ENCODE results near the gene NPHS1. TPM values are rescaled to one million over a fixed set of nuclear protein-coding genes. Genes with fewer than 3 reads are reported as not detected.

The NPHS1 gene
- total and polyA plus RNA-seq, 2 donors, result 0.34 to 2.4 TPM

DNA sequence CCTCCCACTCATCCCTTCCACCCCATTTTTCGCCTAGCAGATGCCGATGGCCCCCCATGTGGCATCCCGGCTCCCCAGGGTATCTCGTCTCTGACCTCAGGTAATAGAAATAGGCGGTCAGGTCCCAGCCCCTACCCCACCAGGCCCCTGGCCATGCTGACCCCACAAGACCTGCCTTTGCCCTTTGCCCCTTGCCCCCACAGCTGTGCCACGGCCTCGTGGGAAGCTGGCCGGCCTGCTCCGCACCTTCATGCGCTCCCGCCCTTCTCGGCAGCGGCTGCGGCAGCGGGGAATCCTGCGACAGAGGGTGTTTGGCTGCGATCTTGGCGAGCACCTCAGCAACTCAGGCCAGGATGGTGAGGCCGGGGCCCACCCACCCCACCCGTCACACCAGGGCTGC, 71.6 kb downstream of the NPHS1 start:
- H3K36me3 ChIP-seq (ENCODE audit: control insufficient read depth in 2 of 2, insufficient read depth in 2 of 2, low read length in 1 of 2), result peaks cover 38 to 75% of the 10 kb centered on the region in 2 donors
- WGBS, result 98% methylated on average over 20 of the region's 20 CpGs
- no peak for DNase-seq (ENCODE audit: low read depth in 6 of 9, low spot score in 9 of 9)
- H3K9me3 ChIP-seq (ENCODE audit: control insufficient read depth in 2 of 2, insufficient read depth in 1 of 2, low read length in 1 of 2), result no peaks in the 10 kb centered on the region
- no peaks in the 10 kb centered on the region for H3K27me3 ChIP-seq (ENCODE audit: control insufficient read depth in 2 of 2, insufficient read depth in 1 of 2, low read length in 1 of 2)
- no peak overlapping the region for H3K27ac ChIP-seq (ENCODE audit: low read depth in 1 of 2, low read length in 1 of 2)
- no peak overlapping the region for H3K4me3 ChIP-seq (ENCODE audit: low read length in 2 of 2)
- H3K4me1 ChIP-seq (ENCODE audit: control insufficient read depth in 2 of 2, insufficient read depth in 2 of 2, low read length in 2 of 2), result peaks cover 6 to 7% of the 10 kb centered on the region in 2 donors

DNA sequence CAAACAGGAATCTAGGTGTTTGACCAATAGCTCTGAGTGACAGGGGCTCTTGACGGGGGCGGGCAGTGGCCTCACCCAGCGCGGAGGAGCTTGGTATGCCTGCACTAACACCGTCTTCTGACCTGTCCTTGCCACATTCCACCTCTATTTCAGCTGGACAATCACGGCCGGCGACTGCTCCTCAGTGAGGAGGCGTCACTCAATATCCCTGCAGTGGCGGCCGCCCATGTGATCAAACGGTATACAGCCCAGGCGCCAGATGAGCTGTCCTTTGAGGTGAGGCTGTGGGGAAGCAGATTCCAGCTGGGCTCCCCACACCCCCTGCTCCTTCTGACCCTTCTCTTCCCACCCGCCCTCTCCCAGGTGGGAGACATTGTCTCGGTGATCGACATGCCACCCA, 72.2 kb downstream of the NPHS1 start:
- H3K27me3 ChIP-seq (ENCODE audit: control insufficient read depth in 2 of 2, insufficient read depth in 1 of 2, low read length in 1 of 2), result no peaks in the 10 kb centered on the region
- WGBS, result 98% methylated on average over 16 of the region's 16 CpGs
- no peak for DNase-seq (ENCODE audit: low read depth in 6 of 9, low spot score in 9 of 9)
- H3K27ac ChIP-seq (ENCODE audit: low read depth in 1 of 2, low read length in 1 of 2), result no peak overlapping the region
- no peaks in the 10 kb centered on the region for H3K9me3 ChIP-seq (ENCODE audit: control insufficient read depth in 2 of 2, insufficient read depth in 1 of 2, low read length in 1 of 2)
- H3K36me3 ChIP-seq (ENCODE audit: control insufficient read depth in 2 of 2, insufficient read depth in 2 of 2, low read length in 1 of 2), result peaks cover 37 to 68% of the 10 kb centered on the region in 2 donors
- H3K4me1 ChIP-seq (ENCODE audit: control insufficient read depth in 2 of 2, insufficient read depth in 2 of 2, low read length in 2 of 2), result peaks cover 6 to 7% of the 10 kb centered on the region in 2 donors
- no peak overlapping the region for H3K4me3 ChIP-seq (ENCODE audit: low read length in 2 of 2)

DNA sequence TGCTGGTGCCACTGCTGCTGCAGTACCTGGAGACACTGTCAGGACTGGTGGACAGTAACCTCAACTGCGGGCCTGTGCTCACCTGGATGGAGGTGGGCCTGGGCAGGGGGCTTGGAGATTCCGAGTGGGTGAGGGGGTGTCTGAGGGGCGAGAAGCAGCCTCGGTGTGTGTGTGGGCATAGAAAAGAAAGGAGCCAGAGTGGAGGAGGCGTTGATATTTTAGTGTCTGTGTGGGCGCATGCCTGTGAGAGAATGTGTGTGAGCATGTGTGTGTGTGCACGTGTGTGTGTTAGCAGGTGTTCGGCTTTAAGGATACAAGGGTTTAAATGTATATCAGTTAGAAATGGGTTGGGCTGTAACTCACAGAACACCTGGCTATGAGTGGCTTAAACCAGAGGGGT, 73.3 kb downstream of the NPHS1 start:
- Histone ChIP-seq H3K9me3 (ENCODE audit: control insufficient read depth in 2 of 2, insufficient read depth in 1 of 2, low read length in 1 of 2) (no peaks in the 10 kb centered on the region), H3K36me3 (ENCODE audit: control insufficient read depth in 2 of 2, insufficient read depth in 2 of 2, low read length in 1 of 2) (peaks cover 37 to 58% of the 10 kb centered on the region in 2 donors), H3K27me3 (ENCODE audit: control insufficient read depth in 2 of 2, insufficient read depth in 1 of 2, low read length in 1 of 2) (no peaks in the 10 kb centered on the region), H3K4me1 (ENCODE audit: control insufficient read depth in 2 of 2, insufficient read depth in 2 of 2, low read length in 2 of 2) (peaks cover 7 to 13% of the 10 kb centered on the region in 2 donors), H3K27ac (ENCODE audit: low read depth in 1 of 2, low read length in 1 of 2) (no peak overlapping the region), H3K4me3 (ENCODE audit: low read length in 2 of 2) (no peak overlapping the region)
- WGBS, result 96% methylated on average over 8 of the region's 8 CpGs
- no peak for DNase-seq (ENCODE audit: low read depth in 6 of 9, low spot score in 9 of 9)

DNA sequence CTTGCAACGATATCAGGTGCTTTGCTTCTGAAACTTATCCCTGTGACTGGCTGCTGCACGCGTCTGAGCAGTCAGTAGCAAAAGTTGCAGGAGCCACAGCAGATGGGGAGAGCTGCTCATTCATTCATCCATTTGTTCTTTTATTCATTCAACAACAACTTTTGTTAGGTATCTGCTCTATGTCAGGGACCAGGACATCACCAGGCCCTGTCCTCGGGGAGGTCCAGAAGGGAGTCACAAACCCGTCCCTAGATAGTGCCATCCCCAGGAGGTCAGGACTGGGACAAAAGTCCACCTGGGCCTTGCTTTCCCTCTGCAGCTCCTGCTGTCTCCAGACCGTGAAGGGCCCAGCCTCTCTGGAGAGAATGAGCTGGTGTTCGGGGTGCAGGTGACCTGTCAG, 74.3 kb downstream of the NPHS1 start:
- no peaks in the 10 kb centered on the region for H3K27me3 ChIP-seq (ENCODE audit: control insufficient read depth in 2 of 2, insufficient read depth in 1 of 2, low read length in 1 of 2)
- DNase-seq (ENCODE audit: low read depth in 6 of 9, low spot score in 9 of 9), result no peak
- no peaks in the 10 kb centered on the region for H3K9me3 ChIP-seq (ENCODE audit: control insufficient read depth in 2 of 2, insufficient read depth in 1 of 2, low read length in 1 of 2)
- H3K36me3 ChIP-seq (ENCODE audit: control insufficient read depth in 2 of 2, insufficient read depth in 2 of 2, low read length in 1 of 2), result peaks cover 35 to 47% of the 10 kb centered on the region in 2 donors
- no peak overlapping the region for H3K4me3 ChIP-seq (ENCODE audit: low read length in 2 of 2)
- peaks cover 7 to 13% of the 10 kb centered on the region in 2 donors for H3K4me1 ChIP-seq (ENCODE audit: control insufficient read depth in 2 of 2, insufficient read depth in 2 of 2, low read length in 2 of 2)
- 84% methylated on average over 7 of the region's 7 CpGs for WGBS
- no peak overlapping the region for H3K27ac ChIP-seq (ENCODE audit: low read depth in 1 of 2, low read length in 1 of 2)

DNA sequence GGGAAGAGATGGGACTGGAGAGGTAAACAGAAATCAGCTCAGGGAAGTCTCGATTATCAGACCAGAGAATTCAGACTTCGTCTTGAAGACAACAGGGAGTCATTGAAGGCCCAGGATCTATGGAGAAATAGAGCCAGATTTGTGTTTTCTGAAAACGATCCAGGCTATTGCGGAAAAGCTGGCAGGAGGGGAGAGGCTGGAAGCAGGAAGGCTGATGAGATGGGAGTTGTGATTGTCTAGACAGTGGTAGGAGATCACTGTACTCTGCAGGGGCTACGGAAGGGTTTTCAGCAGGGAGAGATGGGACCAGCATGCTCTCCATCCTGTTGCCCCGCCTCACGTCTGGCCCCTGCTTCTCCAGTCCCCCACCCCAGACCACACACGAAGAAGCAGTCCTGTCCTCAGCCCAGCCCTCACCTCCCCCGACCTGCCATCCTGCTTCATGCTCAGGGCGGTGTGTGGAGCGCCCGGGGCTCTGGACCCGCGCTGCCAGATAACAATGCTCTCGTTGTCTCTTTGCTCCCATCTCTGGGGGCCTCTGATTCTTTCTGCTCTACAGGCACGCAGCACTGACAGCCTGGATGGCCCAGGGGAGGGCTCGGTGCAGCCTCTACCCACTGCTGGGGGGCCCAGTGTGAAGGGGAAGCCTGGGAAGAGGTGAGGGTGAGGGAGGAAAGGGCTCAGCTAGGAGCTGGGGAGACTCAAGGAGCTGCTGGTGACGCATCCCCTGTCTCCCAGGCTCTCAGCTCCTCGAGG, 75.0 kb downstream of the NPHS1 start:
- H3K27ac ChIP-seq (ENCODE audit: low read depth in 1 of 2, low read length in 1 of 2), result no peak overlapping the region
- no peak overlapping the region for H3K4me3 ChIP-seq (ENCODE audit: low read length in 2 of 2)
- no peak for DNase-seq (ENCODE audit: low read depth in 6 of 9, low spot score in 9 of 9)
- no peaks in the 10 kb centered on the region for H3K27me3 ChIP-seq (ENCODE audit: control insufficient read depth in 2 of 2, insufficient read depth in 1 of 2, low read length in 1 of 2)
- H3K36me3 ChIP-seq (ENCODE audit: control insufficient read depth in 2 of 2, insufficient read depth in 2 of 2, low read length in 1 of 2), result peaks cover 28 to 40% of the 10 kb centered on the region in 2 donors
- no peaks in the 10 kb centered on the region for H3K9me3 ChIP-seq (ENCODE audit: control insufficient read depth in 2 of 2, insufficient read depth in 1 of 2, low read length in 1 of 2)
- WGBS, result 86% methylated on average over 19 of the region's 19 CpGs
- peaks cover 7 to 13% of the 10 kb centered on the region in 2 donors for H3K4me1 ChIP-seq (ENCODE audit: control insufficient read depth in 2 of 2, insufficient read depth in 2 of 2, low read length in 2 of 2)

DNA sequence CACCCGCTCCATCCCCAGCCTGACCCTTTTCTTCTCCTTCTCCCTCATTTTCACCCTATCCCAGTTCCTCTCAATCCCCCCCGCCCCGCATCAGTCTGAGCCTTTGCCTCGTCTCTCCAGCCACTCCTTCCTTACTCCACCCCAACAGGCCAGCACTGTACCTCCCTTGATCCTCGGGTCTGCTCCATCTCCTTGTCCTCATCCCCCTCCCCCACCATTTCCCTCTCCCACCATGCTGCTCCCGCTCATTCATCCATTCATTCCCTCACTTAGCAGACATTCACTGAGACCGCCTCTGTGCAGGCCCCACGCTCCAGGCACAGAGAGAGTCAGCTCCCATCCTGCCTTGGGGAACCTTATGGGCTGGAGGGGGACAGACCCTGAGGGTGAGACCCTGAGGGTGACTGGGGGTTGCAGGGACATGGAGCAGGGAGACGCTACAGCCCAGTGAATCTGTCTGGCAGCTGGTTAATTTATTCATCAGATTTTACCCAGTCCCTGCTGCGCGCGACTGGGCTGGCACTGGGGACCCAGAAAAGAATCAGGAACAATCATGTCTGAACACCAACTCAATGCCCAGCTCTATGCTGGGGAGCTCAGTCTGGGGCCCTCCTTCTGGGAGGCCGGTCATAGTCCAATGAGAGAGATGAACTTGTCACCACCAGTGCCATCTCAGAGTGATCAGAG, 76.1 kb downstream of the NPHS1 start:
- Histone ChIP-seq H3K9me3 (ENCODE audit: control insufficient read depth in 2 of 2, insufficient read depth in 1 of 2, low read length in 1 of 2) (no peaks in the 10 kb centered on the region), H3K27ac (ENCODE audit: low read depth in 1 of 2, low read length in 1 of 2) (no peak overlapping the region), H3K4me1 (ENCODE audit: control insufficient read depth in 2 of 2, insufficient read depth in 2 of 2, low read length in 2 of 2) (peaks cover 7 to 13% of the 10 kb centered on the region in 2 donors), H3K27me3 (ENCODE audit: control insufficient read depth in 2 of 2, insufficient read depth in 1 of 2, low read length in 1 of 2) (no peaks in the 10 kb centered on the region), H3K4me3 (ENCODE audit: low read length in 2 of 2) (peak overlapping the region; percentile 61 to 84), H3K36me3 (ENCODE audit: control insufficient read depth in 2 of 2, insufficient read depth in 2 of 2, low read length in 1 of 2) (peaks cover 21 to 30% of the 10 kb centered on the region in 2 donors)
- 73% methylated on average over 13 of the region's 13 CpGs for WGBS
- DNase-seq (ENCODE audit: low read depth in 6 of 9, low spot score in 9 of 9), result peak in 1 of 9 donors; percentile 6

Other genes with a start within 250 kb of the NPHS1 start
- 11.8 TPM for gene HAUS5, start 239.8 kb downstream of the NPHS1 start, total RNA-seq
- gene HAUS5, start 239.8 kb downstream of the NPHS1 start, polyA plus RNA-seq, result 22.8 TPM
- gene RBM42, start 223.5 kb downstream of the NPHS1 start, total RNA-seq, result 51.8 TPM
- 57.1 TPM for gene RBM42, start 223.5 kb downstream of the NPHS1 start, polyA plus RNA-seq
- 0.76 TPM for gene ETV2, start 210.8 kb downstream of the NPHS1 start, total RNA-seq
- 1.5 TPM for gene ETV2, start 210.8 kb downstream of the NPHS1 start, polyA plus RNA-seq
- gene COX6B1, start 204.2 kb downstream of the NPHS1 start, total RNA-seq, result 636 TPM
- 656 TPM for gene COX6B1, start 204.2 kb downstream of the NPHS1 start, polyA plus RNA-seq
- gene UPK1A, start 186.0 kb downstream of the NPHS1 start, total RNA-seq, result not detected
- 0.94 TPM for gene UPK1A, start 186.0 kb downstream of the NPHS1 start, polyA plus RNA-seq
- 0.09 TPM for gene ZBTB32, start 147.9 kb downstream of the NPHS1 start, total RNA-seq
- 2.0 TPM for gene ZBTB32, start 147.9 kb downstream of the NPHS1 start, polyA plus RNA-seq
- gene KMT2B, start 134.5 kb downstream of the NPHS1 start, total RNA-seq, result 5.2 TPM
- 39.0 TPM for gene KMT2B, start 134.5 kb downstream of the NPHS1 start, polyA plus RNA-seq
- gene IGFLR1, start 110.1 kb downstream of the NPHS1 start, total RNA-seq, result 12.2 TPM
- gene IGFLR1, start 110.1 kb downstream of the NPHS1 start, polyA plus RNA-seq, result 67.8 TPM
- gene U2AF1L4, start 107.1 kb downstream of the NPHS1 start, total RNA-seq, result 19.8 TPM
- 45.0 TPM for gene U2AF1L4, start 107.1 kb downstream of the NPHS1 start, polyA plus RNA-seq
- gene PSENEN, start 106.9 kb downstream of the NPHS1 start, total RNA-seq, result 65.1 TPM
- 104 TPM for gene PSENEN, start 106.9 kb downstream of the NPHS1 start, polyA plus RNA-seq
- gene LIN37, start 103.9 kb downstream of the NPHS1 start, total RNA-seq, result 7.6 TPM
- 24.2 TPM for gene LIN37, start 103.9 kb downstream of the NPHS1 start, polyA plus RNA-seq
- 0.28 TPM for gene HSPB6, start 95.5 kb downstream of the NPHS1 start, total RNA-seq
- gene HSPB6, start 95.5 kb downstream of the NPHS1 start, polyA plus RNA-seq, result 18.9 TPM
- 2.0 TPM for gene PROSER3, start 94.3 kb downstream of the NPHS1 start, total RNA-seq
- 10.0 TPM for gene PROSER3, start 94.3 kb downstream of the NPHS1 start, polyA plus RNA-seq
- 1.5 TPM for gene ARHGAP33, start 76.9 kb downstream of the NPHS1 start, total RNA-seq
- 18.6 TPM for gene ARHGAP33, start 76.9 kb downstream of the NPHS1 start, polyA plus RNA-seq
- 0.19 TPM for gene PRODH2, start 39.7 kb downstream of the NPHS1 start, total RNA-seq
- 0.23 TPM for gene PRODH2, start 39.7 kb downstream of the NPHS1 start, polyA plus RNA-seq
- 2.2 TPM for gene KIRREL2, start 4.4 kb upstream of the NPHS1 start, total RNA-seq
- gene KIRREL2, start 4.4 kb upstream of the NPHS1 start, polyA plus RNA-seq, result 0.75 TPM
- gene APLP1, start 16.1 kb upstream of the NPHS1 start, total RNA-seq, result 2.5 TPM
- 3.3 TPM for gene APLP1, start 16.1 kb upstream of the NPHS1 start, polyA plus RNA-seq
- 12.0 TPM for gene NFKBID, start 48.0 kb upstream of the NPHS1 start, total RNA-seq
- gene NFKBID, start 48.0 kb upstream of the NPHS1 start, polyA plus RNA-seq, result 29.8 TPM
- 50.7 TPM for gene HCST, start 50.0 kb upstream of the NPHS1 start, total RNA-seq
- 158 TPM for gene HCST, start 50.0 kb upstream of the NPHS1 start, polyA plus RNA-seq
- gene TYROBP, start 55.8 kb upstream of the NPHS1 start, total RNA-seq, result 52.6 TPM
- 162 TPM for gene TYROBP, start 55.8 kb upstream of the NPHS1 start, polyA plus RNA-seq
- gene LRFN3, start 83.9 kb upstream of the NPHS1 start, total RNA-seq, result 0.47 TPM
- 1.6 TPM for gene LRFN3, start 83.9 kb upstream of the NPHS1 start, polyA plus RNA-seq
- 28.8 TPM for gene SDHAF1, start 142.7 kb upstream of the NPHS1 start, total RNA-seq
- 27.2 TPM for gene SDHAF1, start 142.7 kb upstream of the NPHS1 start, polyA plus RNA-seq
- gene SYNE4, start 156.3 kb upstream of the NPHS1 start, total RNA-seq, result 3.1 TPM
- 5.8 TPM for gene SYNE4, start 156.3 kb upstream of the NPHS1 start, polyA plus RNA-seq
- 14.1 TPM for gene ALKBH6, start 161.7 kb upstream of the NPHS1 start, total RNA-seq
- 33.9 TPM for gene ALKBH6, start 161.7 kb upstream of the NPHS1 start, polyA plus RNA-seq
- 3.6 TPM for gene CLIP3, start 180.4 kb upstream of the NPHS1 start, total RNA-seq
- gene CLIP3, start 180.4 kb upstream of the NPHS1 start, polyA plus RNA-seq, result 6.7 TPM
- 5.4 TPM for gene THAP8, start 201.8 kb upstream of the NPHS1 start, total RNA-seq
- gene THAP8, start 201.8 kb upstream of the NPHS1 start, polyA plus RNA-seq, result 5.7 TPM
- gene WDR62, start 202.4 kb upstream of the NPHS1 start, total RNA-seq, result 4.6 TPM
- gene WDR62, start 202.4 kb upstream of the NPHS1 start, polyA plus RNA-seq, result 2.4 TPM